C4-2B (cell line): ENCODE data around the gene ACER1.

ENCODE experiments used
- ZFX ChIP-seq: fragments of 450-650 bp; IDR thresholded peaks from 2 replicates; pipeline ENCODE4 v1.6.1; 2017
- TF ChIP-seq, protein P1 (sequence below): fragments of 450-650 bp; conservative IDR thresholded peaks from 2 replicates; pipeline ENCODE4 v1.5.1; 2017; ENCODE audit warnings: mild to moderate bottlenecking

DNA sequence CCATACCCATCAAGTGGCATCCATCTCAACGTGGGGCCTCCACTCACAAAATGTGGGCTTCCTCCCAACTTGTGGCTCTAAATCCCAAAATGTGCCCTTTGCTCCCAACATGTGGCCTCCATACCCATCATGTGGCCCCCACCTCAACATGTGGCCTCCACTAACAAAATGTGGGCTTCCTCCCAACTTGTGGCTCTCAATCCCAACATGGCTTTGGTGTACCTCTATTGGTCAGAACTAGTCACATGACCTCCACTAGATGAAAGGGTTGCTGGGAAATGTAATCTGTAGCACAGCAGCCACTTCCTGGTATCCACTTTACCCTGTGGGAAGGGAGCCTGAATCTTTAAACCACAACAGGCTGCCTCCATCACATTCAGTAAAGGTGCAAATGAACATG, 10.1 kb upstream of the ACER1 start:
- TF ChIP-seq, protein P1, sequence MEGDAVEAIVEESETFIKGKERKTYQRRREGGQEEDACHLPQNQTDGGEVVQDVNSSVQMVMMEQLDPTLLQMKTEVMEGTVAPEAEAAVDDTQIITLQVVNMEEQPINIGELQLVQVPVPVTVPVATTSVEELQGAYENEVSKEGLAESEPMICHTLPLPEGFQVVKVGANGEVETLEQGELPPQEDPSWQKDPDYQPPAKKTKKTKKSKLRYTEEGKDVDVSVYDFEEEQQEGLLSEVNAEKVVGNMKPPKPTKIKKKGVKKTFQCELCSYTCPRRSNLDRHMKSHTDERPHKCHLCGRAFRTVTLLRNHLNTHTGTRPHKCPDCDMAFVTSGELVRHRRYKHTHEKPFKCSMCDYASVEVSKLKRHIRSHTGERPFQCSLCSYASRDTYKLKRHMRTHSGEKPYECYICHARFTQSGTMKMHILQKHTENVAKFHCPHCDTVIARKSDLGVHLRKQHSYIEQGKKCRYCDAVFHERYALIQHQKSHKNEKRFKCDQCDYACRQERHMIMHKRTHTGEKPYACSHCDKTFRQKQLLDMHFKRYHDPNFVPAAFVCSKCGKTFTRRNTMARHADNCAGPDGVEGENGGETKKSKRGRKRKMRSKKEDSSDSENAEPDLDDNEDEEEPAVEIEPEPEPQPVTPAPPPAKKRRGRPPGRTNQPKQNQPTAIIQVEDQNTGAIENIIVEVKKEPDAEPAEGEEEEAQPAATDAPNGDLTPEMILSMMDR, result no peak
- TF ChIP-seq ZFX, result no peak
